ENCODE data around the gene NEDD9.

- TF ChIP-seq, protein P1, sequence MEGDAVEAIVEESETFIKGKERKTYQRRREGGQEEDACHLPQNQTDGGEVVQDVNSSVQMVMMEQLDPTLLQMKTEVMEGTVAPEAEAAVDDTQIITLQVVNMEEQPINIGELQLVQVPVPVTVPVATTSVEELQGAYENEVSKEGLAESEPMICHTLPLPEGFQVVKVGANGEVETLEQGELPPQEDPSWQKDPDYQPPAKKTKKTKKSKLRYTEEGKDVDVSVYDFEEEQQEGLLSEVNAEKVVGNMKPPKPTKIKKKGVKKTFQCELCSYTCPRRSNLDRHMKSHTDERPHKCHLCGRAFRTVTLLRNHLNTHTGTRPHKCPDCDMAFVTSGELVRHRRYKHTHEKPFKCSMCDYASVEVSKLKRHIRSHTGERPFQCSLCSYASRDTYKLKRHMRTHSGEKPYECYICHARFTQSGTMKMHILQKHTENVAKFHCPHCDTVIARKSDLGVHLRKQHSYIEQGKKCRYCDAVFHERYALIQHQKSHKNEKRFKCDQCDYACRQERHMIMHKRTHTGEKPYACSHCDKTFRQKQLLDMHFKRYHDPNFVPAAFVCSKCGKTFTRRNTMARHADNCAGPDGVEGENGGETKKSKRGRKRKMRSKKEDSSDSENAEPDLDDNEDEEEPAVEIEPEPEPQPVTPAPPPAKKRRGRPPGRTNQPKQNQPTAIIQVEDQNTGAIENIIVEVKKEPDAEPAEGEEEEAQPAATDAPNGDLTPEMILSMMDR (IDR thresholded peaks at IDR 0.05) = no peak
- TF ChIP-seq POLR2A (IDR thresholded peaks at IDR 0.05) = no peak
Measured at GRCh38 chr6:11143394-11144371, 88.8 kb downstream of the NEDD9 start.

Measured in uterus (tissue), 2 donors.